Right kidney (tissue), 1 donor: ENCODE data around the gene ZNF415.
"Not testable (repeated sequence)": the region's sequence is repeated elsewhere in the genome, so short reads cannot be mapped to it uniquely, and the experiment has no call there.

Experiments used
- DNase-seq: peaks from one replicate; pipeline ENCODE4 v3.0.0-alpha.2; 2016

ZNF415 gene

DNA sequence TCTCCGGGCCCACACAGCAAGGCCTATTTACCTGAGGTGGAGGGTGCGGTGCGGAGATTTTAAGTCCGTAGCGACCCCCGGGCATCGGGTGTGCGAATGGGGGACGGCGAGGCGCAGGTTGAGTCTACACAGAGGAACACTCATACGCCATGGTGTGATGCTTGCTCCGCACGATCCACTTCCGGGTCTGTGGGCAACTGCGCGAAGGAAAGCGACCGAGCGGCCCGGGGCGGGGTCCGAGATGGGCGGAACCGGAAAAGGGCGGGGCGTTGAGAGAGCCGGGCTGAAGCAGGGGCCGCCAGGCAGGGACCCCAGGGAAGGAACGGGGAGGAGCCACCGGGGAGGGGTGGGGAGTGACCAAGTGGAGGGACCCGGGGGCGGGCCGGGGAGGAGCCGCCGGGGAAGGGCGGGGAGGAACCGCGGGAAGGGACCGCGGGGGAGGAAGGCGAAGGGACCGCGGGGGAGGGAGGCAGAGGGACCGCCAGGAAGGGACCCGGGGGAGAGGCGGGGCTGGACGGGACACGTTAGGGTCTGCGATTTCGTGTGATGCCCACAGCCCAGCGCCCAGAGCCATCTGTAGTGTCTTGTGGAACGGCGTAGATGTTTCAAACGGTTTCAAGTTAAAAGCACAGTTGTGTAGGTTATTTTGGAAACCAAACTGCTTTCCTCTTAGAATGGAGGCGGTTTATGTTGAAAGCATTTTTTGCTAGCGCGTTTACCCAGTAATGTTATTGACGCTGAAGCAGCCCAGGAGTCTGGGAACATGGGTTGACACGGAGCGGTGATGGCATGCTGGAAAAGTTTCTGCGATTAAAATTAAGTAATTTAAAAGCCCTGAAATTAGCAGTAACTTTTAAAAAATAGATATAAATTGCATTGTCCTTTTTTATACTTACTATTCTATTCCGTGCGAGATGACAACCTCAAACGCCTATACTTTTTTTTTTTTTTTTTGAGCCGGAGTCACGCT lies 29.2 kb downstream of the ZNF415 start, which contains the start of gene ZNF160:
Gene ZNF160, minus strand, starts transcription at position 189 of the 970 bp plus-strand sequence. CDS start 17,146 bp downstream, outside the sequence.
- DNase-seq: peak; percentile 86

DNA sequence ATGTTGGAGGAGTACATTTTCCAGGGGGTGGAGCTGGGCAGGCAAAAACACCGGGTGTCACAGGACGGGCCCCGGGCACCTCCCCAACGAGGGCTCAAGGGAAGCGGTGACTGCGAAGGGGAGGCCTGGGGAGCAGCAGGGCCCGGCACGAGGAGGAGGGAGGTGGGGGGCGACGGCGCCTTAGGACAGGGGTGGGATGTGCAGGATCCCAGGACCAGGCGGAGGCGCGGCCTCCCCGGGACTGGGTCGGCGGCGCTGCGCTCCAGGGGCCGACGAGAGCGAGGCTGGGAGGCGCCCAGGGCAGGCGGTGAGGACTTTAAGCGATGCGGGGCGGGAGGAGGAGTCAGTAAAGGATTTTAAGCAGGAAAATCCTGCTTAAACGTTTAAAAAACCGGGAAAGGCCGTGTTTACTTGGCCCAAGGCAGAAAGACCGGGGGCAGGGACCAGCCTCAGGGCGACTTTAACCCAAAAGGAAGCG lies 29.9 kb downstream of the ZNF415 start:
- DNase-seq: no peak

GRCh38 chr19:53102206-53102755 lies 30.4 kb downstream of the ZNF415 start:
- no peak for DNase-seq

DNA sequence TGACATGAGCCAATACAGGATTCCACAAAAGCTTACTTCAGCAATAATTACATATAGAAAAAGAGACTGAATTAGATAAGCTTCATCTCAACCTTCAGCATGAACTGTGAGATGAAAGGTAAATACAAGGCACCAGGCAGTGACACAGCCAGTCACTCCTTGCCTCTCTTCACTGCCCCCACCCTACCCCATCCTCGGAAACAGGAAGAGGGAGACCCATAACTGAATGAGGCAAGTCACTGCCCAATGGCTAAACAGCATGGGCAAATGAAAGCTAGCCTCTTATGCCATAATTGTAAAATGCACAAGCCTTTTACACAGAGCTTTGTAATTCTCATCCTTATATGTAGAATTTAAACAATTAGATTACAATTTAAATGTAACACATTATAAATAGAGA lies 31.2 kb downstream of the ZNF415 start:
- DNase-seq: no peak

DNA sequence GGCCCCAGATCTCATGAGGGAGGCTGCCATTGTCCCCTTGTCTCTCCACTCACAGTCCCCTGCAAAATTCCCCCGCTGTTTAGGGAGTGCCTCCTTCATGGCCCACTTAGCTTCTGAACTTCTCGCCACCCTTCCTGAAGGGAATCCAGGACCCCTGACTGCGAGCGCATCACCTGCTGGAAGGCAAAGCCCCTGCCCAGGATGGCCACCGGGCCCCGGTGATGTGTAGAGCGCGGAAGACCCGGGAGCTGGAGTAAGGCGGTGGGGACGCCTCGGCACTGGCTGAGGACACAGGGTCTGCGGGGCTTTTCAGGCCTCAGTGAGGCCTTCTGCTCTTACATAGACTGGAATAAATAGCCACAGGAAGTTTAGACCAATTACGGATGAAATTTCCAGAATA lies 34.1 kb downstream of the ZNF415 start:
- not testable (repeated sequence) for DNase-seq

DNA sequence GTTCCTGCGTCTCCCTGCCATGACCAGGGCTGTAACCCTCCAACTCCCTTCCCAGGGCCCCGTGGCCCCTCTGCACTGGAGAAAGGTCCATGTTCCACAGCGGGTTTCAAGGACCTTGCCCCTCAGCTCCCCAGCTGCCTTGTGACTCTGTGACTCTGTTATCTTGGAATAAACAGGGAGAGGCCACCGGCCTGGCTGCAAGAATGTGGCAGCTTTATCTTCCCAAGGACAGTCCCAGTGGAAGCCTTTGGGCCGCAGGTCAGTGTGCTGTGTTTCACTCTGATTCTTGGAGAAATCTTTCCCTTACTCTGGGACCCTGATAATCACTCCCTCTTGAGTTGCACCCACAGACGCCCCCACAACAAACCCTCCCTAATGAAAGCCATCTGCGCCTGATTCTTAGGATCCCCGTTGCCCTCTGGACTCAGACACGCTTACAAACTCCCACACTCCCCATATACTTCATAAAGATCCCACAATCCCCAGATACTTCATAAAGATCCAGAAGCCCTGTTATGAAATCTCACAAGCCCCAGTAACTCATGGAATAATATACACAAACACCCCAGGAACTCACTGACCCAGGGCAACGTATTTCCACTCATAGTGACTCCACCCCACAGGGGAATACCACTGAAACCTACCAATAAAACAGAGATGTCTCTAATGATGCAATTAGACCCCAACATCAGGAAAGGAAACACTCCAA lies 35.6 kb downstream of the ZNF415 start:
- not testable (repeated sequence) for DNase-seq

GRCh38 chr19:53096579-53096978 lies 36.1 kb downstream of the ZNF415 start:
- not testable (repeated sequence) for DNase-seq

- no peak for DNase-seq
These were observed 37.7 kb downstream of the ZNF415 start for GRCh38 chr19:53094754-53095575.

DNA sequence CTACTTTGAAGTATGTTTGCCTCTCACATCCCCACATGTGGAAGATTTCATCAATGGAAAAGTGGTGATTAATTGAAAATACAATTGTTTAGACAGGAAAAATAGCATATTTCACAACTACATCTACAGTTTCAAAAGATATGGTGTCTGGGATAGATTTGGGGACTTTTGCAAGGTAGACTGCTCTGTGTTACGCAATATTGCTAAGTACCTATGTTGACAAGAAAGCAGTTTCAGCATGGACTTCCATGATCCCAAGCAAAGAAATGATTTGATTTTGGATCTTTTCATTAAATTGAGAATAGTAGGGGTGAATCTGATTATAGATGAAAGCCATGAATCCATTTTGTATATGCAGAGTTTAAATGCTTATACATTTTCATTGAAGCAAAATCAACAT lies 40.0 kb downstream of the ZNF415 start:
- DNase-seq: no peak

- DNase-seq: no peak
These were observed 41.1 kb downstream of the ZNF415 start for GRCh38 chr19:53091413-53092254.

DNA sequence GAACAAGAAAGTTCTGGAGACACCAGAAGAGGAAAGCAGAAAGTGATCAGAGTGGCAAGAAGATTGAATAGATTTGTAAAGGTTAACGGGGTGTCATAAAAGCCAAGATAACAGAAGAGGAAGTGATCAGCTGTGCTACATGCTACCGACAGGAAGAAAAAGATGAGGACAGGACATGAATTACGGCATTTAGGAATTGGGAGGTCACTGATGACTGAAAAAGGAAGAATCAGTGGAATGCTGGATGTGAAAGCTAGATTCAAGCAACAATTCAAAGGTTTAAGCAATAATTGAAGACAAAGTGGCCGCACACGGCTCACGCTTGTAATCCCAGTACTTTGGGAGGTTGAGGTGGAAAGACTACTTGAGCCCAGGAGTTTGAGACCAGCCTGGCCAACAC lies 44.6 kb downstream of the ZNF415 start:
- no peak for DNase-seq

- no peak for DNase-seq
These were observed 45.8 kb downstream of the ZNF415 start for GRCh38 chr19:53086949-53087348.

DNA sequence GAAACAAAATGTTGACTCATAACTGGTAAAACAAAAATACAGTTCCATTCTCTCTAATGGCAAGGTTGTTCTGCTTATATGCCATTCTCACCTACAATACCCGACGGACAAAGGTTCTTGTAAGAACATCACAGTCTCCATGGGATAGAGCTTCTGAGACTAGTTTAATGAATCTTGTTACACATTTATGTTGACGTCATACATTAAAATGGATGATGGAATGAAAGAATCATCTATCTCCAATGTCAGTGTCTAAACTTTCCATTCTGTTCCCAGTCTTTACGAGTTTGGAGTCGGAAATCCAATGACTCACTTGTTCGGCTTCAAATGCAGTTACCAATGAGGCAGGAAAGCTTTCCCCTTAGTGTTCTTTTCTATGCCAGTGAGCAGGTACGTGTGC lies 47.2 kb downstream of the ZNF415 start:
- no peak for DNase-seq

DNA sequence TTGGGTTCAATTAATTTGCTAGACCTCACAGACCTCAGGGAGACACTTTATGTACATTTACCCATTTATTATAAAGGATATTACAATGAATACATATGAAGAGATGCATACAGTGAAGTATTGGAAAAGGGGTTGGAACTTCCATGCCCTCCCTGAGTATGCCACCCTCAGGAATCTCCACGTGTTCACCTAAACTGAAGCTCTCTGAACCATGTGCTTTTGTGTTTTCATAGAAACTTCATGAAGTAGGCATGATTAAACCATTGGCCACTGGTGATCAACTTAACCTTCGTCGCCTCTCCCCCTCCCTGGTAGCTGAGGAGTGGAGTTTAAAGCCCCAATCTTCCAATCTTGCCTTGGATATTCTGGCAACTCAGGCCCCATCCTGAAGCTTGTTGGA lies 49.8 kb downstream of the ZNF415 start:
- no peak for DNase-seq

GRCh38 chr19:53079313-53079924 lies 53.3 kb downstream of the ZNF415 start:
- DNase-seq: no peak

- no peak for DNase-seq
These were observed 54.0 kb downstream of the ZNF415 start for GRCh38 chr19:53078668-53079067.

DNA sequence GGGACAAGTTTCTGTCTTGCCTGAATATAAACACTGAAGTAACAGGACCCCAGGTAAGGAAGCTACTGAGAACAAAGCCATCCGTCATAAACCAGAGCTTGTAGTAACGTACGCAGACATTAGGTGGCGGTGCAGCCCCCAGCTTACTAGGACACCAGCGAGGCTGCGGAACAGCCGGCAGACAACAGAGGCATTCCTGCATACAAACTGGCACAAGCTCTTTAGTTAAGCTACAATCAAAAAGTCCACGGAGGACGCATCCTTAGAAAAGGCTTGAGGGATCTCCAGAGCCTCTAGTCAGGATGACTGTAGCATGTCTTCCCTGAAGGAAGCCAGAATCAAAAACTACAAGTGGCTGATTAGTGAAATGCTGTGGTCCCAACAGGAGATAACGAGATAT lies 55.7 kb downstream of the ZNF415 start:
- peak; percentile 44 for DNase-seq

- DNase-seq: no peak
These were observed 63.9 kb downstream of the ZNF415 start for GRCh38 chr19:53068834-53069233.

DNA sequence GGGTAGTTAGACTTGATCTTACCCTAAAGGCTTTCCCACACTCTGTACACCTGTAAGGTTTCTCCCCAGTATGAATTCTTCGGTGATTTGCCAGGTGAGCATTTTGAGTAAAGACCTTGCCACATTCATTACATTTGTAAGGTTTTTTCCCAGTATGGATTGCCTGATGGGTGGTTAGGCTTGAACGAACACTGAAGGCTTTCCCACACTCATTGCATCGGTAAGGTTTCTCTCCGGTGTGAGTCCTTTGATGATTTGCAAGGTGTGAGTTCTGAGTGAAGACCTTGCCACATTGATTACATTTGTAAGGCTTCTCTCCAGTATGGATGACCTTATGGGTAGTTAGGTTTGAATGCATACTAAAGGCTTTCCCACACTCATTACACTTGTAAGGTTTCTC lies 64.5 kb downstream of the ZNF415 start:
- DNase-seq: no peak

DNA sequence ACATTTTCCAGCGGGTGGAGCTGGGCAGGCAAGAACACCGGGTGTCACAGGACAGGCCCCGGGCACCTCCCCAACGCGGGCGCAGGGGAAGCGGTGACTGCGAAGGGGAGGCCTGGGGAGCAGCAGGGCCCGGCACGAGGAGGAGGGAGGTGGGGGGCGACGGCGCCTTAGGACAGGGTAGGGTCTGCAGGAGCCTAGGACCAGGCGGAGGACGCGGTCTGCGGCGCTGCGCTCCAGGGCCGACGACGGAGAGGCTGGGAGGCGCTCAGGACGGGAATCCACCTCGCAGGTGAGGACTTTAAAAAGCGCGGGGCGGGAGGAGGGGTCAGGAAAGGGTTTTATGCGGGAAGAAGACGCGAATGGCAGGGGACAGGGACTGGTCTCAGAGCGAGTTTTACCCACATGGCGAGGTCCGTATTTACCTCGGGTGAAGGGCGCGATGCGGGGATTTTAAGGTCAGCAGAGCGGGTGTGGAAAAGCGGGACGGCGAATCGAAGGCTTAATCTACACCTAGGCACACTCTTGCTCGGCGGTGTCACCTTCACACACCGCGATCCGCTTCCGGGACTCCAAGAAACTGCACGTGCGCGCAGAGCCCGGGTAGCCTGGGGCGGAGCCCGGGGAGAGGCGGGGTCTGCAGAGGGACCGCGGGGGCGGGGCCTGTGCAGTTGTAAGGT lies 74.7 kb downstream of the ZNF415 start:
- peak; percentile 61 for DNase-seq
